ENCODE results near the gene SOWAHA. TPM values are rescaled to one million over a fixed set of nuclear protein-coding genes. Genes with fewer than 3 reads are reported as not detected.

Gene SOWAHA
- total RNA-seq, 1 experiment from 2014 or later: 0.39 TPM

GRCh38 chr5:132777209-132778069 is 35.7 kb upstream of the SOWAHA start, which contains the start of gene SEPTIN8 (continued):
- TF ChIP-seq CEBPB (IDR thresholded peaks at IDR 0.05; ENCODE audit: low read depth) (no peak), POLR2AphosphoS5 (IDR thresholded peaks at IDR 0.05; ENCODE audit: low read depth, low read length) (peak; percentile 76)

GRCh38 chr5:132778129-132778528 is 35.0 kb upstream of the SOWAHA start:
- Histone ChIP-seq H3K9me3 (ENCODE audit: control insufficient read depth in 1 of 2, insufficient read depth in 1 of 2, low read depth in 1 of 2, low read length in 2 of 2) (no peaks in the 10 kb centered on the region), H3K4me1 (ENCODE audit: control insufficient read depth in 1 of 2, insufficient read depth in 2 of 2, low read length in 2 of 2) (peaks cover 6 to 25% of the 10 kb centered on the region in 2 experiments), H3K27me3 (ENCODE audit: insufficient read depth, low read length) (no peaks in the 10 kb centered on the region), H2AFZ (ENCODE audit: low read depth, low read length, poor library complexity, severe bottlenecking) (no peak overlapping the region), H3K9me2 (ENCODE audit: insufficient read depth) (no peaks in the 10 kb centered on the region), H3K36me3 (ENCODE audit: control insufficient read depth in 1 of 2, insufficient read depth in 2 of 2, low read length in 2 of 2) (no peaks in the 10 kb centered on the region), H4K20me1 (ENCODE audit: insufficient read depth) (no peaks in the 10 kb centered on the region), H3K4me2 (ENCODE audit: low read length) (no peak overlapping the region), H3K79me2 (ENCODE audit: insufficient read depth, low read length) (peaks cover 15% of the 10 kb centered on the region), H3K27ac (ENCODE audit: low read depth, low read length) (no peak overlapping the region), H3K9ac (ENCODE audit: low read length) (no peak overlapping the region), H3K4me3 (replicated peaks in 1 of 2; ENCODE audit: low read depth in 1 of 2, low read length in 2 of 2) (no peak overlapping the region)
- TF ChIP-seq, protein P1, sequence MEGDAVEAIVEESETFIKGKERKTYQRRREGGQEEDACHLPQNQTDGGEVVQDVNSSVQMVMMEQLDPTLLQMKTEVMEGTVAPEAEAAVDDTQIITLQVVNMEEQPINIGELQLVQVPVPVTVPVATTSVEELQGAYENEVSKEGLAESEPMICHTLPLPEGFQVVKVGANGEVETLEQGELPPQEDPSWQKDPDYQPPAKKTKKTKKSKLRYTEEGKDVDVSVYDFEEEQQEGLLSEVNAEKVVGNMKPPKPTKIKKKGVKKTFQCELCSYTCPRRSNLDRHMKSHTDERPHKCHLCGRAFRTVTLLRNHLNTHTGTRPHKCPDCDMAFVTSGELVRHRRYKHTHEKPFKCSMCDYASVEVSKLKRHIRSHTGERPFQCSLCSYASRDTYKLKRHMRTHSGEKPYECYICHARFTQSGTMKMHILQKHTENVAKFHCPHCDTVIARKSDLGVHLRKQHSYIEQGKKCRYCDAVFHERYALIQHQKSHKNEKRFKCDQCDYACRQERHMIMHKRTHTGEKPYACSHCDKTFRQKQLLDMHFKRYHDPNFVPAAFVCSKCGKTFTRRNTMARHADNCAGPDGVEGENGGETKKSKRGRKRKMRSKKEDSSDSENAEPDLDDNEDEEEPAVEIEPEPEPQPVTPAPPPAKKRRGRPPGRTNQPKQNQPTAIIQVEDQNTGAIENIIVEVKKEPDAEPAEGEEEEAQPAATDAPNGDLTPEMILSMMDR (IDR thresholded peaks at IDR 0.05 in 2 of 3, conservative IDR thresholded peaks at IDR 0.05 in 1 of 3; ENCODE audit: borderline replicate concordance in 1 of 3, insufficient read depth in 1 of 3, low read depth in 2 of 3, low read length in 2 of 3): no peak
- no peak for TF ChIP-seq EZH2phosphoT487 (IDR thresholded peaks at IDR 0.05; ENCODE audit: borderline replicate concordance)
- TF ChIP-seq TCF7L2 (IDR thresholded peaks at IDR 0.05; ENCODE audit: borderline replicate concordance, extremely low read depth, insufficient read depth, insufficient read length): no peak
- TF ChIP-seq ATF3 (IDR thresholded peaks at IDR 0.05): no peak
- CTCF ChIA-PET: no interaction called here
- DNase-seq (ENCODE audit: low read depth, low spot score): no peak
- RAD21 ChIA-PET (ENCODE audit: low non-redundant PET in 1 of 2, low total read pairs in 2 of 2, uncharacterized antibody in 2 of 2, unreplicated experiment in 2 of 2): no interaction called here
- BruUV-seq (replicated peaks): no TSS peak
- no peak for ATAC-seq
- POLR2A ChIA-PET: no interaction called here
- intact Hi-C loops (cut with micrococcal nuclease): no loop called here

Data from HCT116 (cell line).